Natural killer cell (primary cell): Measurements from ENCODE around the gene DNAH1. TPM values are rescaled to one million over a fixed set of nuclear protein-coding genes. Genes with fewer than 3 reads are reported as not detected.

Experiments
- ATAC-seq, 3 donors: fragments of 150-1000 bp in 2 of 3; fragments of 200-7000 bp in 1 of 3; cut with Tn5 transposase; 1 replicate in 1 of 3; 2 replicates in 2 of 3; pipeline ENCODE4 v1.10.0; 2021; ENCODE audit warnings: mild to moderate bottlenecking in 2 of 3, moderate library complexity in 2 of 3
- DNase-seq, 2 donors: peaks; one replicate each; pipeline versions ENCODE4 v3.0.0 to v3.0.0-alpha.2; 2013 to 2021; ENCODE audit warnings: mixed read lengths in 1 of 2
- H3K27ac ChIP-seq: one replicate; pipeline ENCODE4 v1.5.1; 2013; ENCODE audit warnings: mild to moderate bottlenecking, low read length
- H3K27me3 ChIP-seq: one replicate; pipeline ENCODE4 v1.6.1; 2013; ENCODE audit warnings: low read length; ENCODE audit not compliant: control insufficient read depth, insufficient read depth
- H3K36me3 ChIP-seq: one replicate; pipeline ENCODE4 v1.6.1; 2013; ENCODE audit warnings: low read length; ENCODE audit not compliant: control insufficient read depth, insufficient read depth
- H3K4me1 ChIP-seq: one replicate; pipeline ENCODE4 v1.6.1; 2013; ENCODE audit warnings: low read length; ENCODE audit not compliant: control insufficient read depth, insufficient read depth
- H3K4me3 ChIP-seq: one replicate; pipeline ENCODE4 v1.5.1; 2013; ENCODE audit warnings: low read length
- H3K9me3 ChIP-seq: one replicate; pipeline ENCODE4 v1.6.1; 2013; ENCODE audit warnings: low read length; ENCODE audit not compliant: control insufficient read depth, insufficient read depth
- H3K27ac Mint-ChIP-seq, 2 donors: one replicate each; pipeline ENCODE4 v1.8.0; 2022; ENCODE audit warnings: mild to moderate bottlenecking in 2 of 2, mixed read lengths in 2 of 2, moderate library complexity in 1 of 2
- H3K27me3 Mint-ChIP-seq, 2 donors: one replicate each; pipeline ENCODE4 v1.8.0; 2022; ENCODE audit warnings: low read depth in 2 of 2, mixed read lengths in 2 of 2
- H3K36me3 Mint-ChIP-seq: one replicate; pipeline ENCODE4 v1.8.0; 2022; ENCODE audit warnings: mixed read lengths
- H3K4me1 Mint-ChIP-seq, 2 donors: one replicate each; pipeline ENCODE4 v1.8.0; 2022; ENCODE audit warnings: mixed read lengths in 2 of 2
- H3K4me3 Mint-ChIP-seq: one replicate; pipeline ENCODE4 v1.8.0; 2022; ENCODE audit warnings: mild to moderate bottlenecking, moderate library complexity, mixed read lengths
- H3K9me3 Mint-ChIP-seq, 2 donors: one replicate each; pipeline ENCODE4 v1.8.0; 2022; ENCODE audit warnings: mixed read lengths in 2 of 2
- WGBS: methylation state at CpG from one replicate; pipeline ENCODE4 v1.1.7; 2013; ENCODE audit warnings: missing lambda C conversion rate; ENCODE audit not compliant: insufficient coverage; 5-methylcytosine and 5-hydroxymethylcytosine counted together
- intact Hi-C: fragments of 100-400 bp; cut with micrococcal nuclease; formaldehyde crosslinking; loops from one replicate; pipeline ENCODE4 v1.14.2; 2022
- total RNA-seq, 4 donors: library from RNA; stranded (reverse); fragments of 120-200 nt in 1 of 4; gene quantifications; one replicate each; pipeline versions ENCODE4 v1.2.3 to v1.2.4, GENCODE V29; 2013 to 2022
- TF ChIP-seq, protein P1 (sequence below): fragments of 200-600 bp; IDR thresholded peaks from one replicate; pipeline ENCODE4 v1.8.0; 2022; ENCODE audit warnings: antibody characterized with exemption

Gene DNAH1
- total RNA-seq, 3 donors from 2014 or later (not counting 1 experiment from before 2014, with no cell fraction given), result 72.3 to 81.7 (median 74.2) TPM

DNA sequence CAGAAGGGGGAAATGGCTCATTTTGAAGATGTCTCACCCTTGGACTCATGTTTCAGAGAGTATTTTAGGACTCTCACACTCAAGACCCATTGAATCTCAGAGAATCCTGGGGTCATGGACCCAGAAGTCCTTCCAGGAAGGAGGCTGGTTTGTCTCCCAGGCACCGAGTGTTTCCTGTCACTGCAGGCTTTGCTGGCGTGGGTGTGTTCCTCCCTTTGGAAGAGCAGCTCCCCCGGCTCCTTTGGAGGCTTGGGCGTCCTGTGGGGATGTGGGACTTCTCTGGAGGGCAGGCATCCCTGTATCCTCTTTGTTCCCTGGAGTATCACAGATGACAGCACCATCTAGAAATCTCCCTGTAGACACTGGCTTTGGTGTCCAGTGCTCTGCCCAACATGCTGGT lies 40.0 kb downstream of the DNAH1 start:
- ATAC-seq (no peak), DNase-seq (no peak)
- TF ChIP-seq, protein P1, sequence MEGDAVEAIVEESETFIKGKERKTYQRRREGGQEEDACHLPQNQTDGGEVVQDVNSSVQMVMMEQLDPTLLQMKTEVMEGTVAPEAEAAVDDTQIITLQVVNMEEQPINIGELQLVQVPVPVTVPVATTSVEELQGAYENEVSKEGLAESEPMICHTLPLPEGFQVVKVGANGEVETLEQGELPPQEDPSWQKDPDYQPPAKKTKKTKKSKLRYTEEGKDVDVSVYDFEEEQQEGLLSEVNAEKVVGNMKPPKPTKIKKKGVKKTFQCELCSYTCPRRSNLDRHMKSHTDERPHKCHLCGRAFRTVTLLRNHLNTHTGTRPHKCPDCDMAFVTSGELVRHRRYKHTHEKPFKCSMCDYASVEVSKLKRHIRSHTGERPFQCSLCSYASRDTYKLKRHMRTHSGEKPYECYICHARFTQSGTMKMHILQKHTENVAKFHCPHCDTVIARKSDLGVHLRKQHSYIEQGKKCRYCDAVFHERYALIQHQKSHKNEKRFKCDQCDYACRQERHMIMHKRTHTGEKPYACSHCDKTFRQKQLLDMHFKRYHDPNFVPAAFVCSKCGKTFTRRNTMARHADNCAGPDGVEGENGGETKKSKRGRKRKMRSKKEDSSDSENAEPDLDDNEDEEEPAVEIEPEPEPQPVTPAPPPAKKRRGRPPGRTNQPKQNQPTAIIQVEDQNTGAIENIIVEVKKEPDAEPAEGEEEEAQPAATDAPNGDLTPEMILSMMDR, result no peak
- H3K4me3 ChIP-seq, result no peak overlapping the region
- Mint-ChIP-seq H3K9me3 (no peaks in the 10 kb centered on the region), H3K4me3 (no peak overlapping the region), H3K36me3 (no peaks in the 10 kb centered on the region), H3K4me1 (no peaks in the 10 kb centered on the region), H3K27ac (no peak overlapping the region), H3K27me3 (no peaks in the 10 kb centered on the region)
- intact Hi-C loops, result no loop called here
- no peaks in the 10 kb centered on the region for H3K27me3 ChIP-seq
- 90% methylated on average over 4 of the region's 4 CpGs for WGBS
- no peaks in the 10 kb centered on the region for H3K9me3 ChIP-seq
- H3K4me1 ChIP-seq, result no peaks in the 10 kb centered on the region
- peaks cover 71% of the 10 kb centered on the region for H3K36me3 ChIP-seq
- H3K27ac ChIP-seq, result no peak overlapping the region

DNA sequence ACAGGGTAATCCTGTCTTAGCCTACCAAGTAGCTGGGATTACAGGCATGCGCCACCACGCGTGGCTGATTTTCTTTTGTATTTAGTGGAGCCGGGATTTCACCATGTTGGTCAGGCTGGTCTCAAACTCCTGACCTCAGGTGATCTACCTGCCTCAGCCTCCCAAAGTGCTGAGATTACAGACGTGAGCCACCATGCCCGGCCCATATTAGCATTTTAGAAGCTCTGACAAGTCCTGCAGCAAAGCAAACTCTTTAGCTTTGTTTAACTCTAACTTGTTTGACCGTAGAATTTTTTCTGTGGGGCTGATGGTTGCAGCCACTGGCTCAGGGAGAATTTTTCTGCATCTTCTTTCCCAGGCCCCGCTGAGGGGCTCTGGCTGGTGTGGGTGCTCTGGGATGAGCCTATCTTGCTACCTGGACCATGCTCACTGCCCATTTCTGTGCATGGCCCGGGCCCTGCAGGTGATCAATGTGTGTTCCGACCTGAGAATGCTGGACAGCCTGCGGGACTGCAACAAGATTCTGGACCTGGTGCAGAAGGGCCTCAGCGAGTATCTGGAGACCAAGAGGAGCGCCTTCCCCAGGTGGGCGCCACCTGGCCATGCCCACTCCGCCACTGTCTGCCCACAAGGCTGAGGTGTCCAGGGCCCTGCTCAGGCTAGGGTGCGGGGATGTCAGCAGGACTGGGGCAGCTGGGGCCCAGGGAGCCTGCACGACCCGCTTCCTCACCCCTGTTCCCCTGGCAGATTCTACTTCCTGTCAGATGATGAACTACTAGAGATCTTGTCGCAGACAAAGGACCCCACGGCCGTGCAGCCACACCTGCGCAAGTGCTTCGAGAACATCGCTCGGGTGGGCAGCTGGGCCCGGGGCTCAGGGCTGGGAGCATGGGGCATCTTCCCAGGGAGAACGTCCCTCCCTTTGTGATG lies 41.3 kb downstream of the DNAH1 start:
- H3K27ac Mint-ChIP-seq, result no peak overlapping the region

DNA sequence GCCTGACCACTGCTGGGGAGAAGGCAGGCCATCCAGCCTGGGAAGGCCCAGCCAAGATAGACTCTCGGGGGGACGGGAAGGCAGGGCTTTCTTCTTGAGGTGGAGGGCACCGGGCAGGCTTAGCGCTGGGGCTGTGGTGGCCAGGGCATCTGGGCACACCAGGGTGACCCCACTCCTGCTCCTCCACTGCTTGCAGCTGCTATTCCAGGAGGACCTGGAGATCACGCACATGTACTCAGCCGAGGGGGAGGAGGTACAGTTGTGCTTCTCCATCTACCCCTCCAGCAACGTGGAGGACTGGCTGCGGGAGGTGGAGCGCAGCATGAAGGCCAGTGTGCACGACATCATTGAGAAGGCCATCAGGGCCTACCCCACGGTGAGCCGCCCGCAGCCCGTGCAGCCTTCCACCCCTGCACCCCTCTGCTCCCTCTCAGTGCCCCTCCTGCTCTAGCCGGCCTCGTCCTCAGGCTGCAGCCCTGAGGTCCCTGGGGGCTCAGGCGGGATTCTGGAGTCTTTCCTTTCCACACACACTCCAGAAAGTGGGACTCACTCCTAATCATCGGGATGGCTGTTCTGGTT lies 42.3 kb downstream of the DNAH1 start:
- Histone ChIP-seq H3K36me3 (peaks cover 74% of the 10 kb centered on the region), H3K27me3 (no peaks in the 10 kb centered on the region), H3K27ac (no peak overlapping the region), H3K4me1 (no peaks in the 10 kb centered on the region), H3K9me3 (no peaks in the 10 kb centered on the region), H3K4me3 (no peak overlapping the region)
- DNase-seq (no peak), ATAC-seq (no peak)
- no peak overlapping the region for H3K4me3 Mint-ChIP-seq
- WGBS, result 98% methylated on average over 18 of the region's 18 CpGs
- no peak overlapping the region for H3K27ac Mint-ChIP-seq
- H3K27me3 Mint-ChIP-seq, result no peaks in the 10 kb centered on the region
- intact Hi-C loops, result no loop called here
- TF ChIP-seq, protein P1, result no peak
- no peaks in the 10 kb centered on the region for H3K4me1 Mint-ChIP-seq
- no peaks in the 10 kb centered on the region for H3K36me3 Mint-ChIP-seq
- H3K9me3 Mint-ChIP-seq, result no peaks in the 10 kb centered on the region

More for the DNA sequence above, 41.3 kb downstream of the DNAH1 start:
- H3K4me1 ChIP-seq, result no peaks in the 10 kb centered on the region
- intact Hi-C loops, result no loop called here
- H3K27ac ChIP-seq, result no peak overlapping the region
- TF ChIP-seq, protein P1, result no peak
- H3K36me3 Mint-ChIP-seq, result no peaks in the 10 kb centered on the region
- no peaks in the 10 kb centered on the region for H3K4me1 Mint-ChIP-seq
- H3K9me3 Mint-ChIP-seq, result no peaks in the 10 kb centered on the region
- no peak overlapping the region for H3K4me3 ChIP-seq
- H3K36me3 ChIP-seq, result peaks cover 71% of the 10 kb centered on the region
- H3K27me3 ChIP-seq, result no peaks in the 10 kb centered on the region
- H3K4me3 Mint-ChIP-seq, result no peak overlapping the region
- no peak for ATAC-seq
- no peaks in the 10 kb centered on the region for H3K27me3 Mint-ChIP-seq
- WGBS, result 93% methylated on average over 27 of the region's 27 CpGs
- DNase-seq, result no peak
- no peaks in the 10 kb centered on the region for H3K9me3 ChIP-seq
